ENCODE results near the gene KCNK17. TPM values are rescaled to one million over a fixed set of nuclear protein-coding genes. Genes with fewer than 3 reads are reported as not detected.
A peak's percentile ranks its signal among the peaks of the same experiment; 100 is the strongest.
"Not testable (repeated sequence)": the region's sequence is repeated elsewhere in the genome, so short reads cannot be mapped to it uniquely, and the experiment has no call there.

KCNK17 gene
- total RNA-seq, 1 experiment from 2014 or later = not detected

DNA sequence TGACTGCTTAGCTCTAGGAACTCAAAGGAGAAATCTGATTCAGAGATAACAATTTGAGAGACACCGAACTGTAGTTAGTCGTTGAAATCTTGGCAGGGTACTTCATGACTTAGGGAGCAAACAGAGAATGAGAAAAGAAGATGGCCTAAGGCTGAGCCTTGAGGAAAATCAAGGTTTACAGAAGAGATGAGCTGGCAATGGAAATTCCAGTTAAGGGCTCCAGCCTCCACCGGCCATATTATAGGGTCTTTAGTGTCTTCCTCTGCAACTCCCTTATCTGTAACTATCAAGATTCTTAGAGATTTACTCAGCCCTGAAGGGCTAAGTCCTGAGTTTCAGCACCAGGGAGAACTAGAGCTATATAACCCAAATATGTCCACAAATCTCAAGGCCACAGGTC is 26.6 kb downstream of the KCNK17 start:
- TF ChIP-seq, protein P1, sequence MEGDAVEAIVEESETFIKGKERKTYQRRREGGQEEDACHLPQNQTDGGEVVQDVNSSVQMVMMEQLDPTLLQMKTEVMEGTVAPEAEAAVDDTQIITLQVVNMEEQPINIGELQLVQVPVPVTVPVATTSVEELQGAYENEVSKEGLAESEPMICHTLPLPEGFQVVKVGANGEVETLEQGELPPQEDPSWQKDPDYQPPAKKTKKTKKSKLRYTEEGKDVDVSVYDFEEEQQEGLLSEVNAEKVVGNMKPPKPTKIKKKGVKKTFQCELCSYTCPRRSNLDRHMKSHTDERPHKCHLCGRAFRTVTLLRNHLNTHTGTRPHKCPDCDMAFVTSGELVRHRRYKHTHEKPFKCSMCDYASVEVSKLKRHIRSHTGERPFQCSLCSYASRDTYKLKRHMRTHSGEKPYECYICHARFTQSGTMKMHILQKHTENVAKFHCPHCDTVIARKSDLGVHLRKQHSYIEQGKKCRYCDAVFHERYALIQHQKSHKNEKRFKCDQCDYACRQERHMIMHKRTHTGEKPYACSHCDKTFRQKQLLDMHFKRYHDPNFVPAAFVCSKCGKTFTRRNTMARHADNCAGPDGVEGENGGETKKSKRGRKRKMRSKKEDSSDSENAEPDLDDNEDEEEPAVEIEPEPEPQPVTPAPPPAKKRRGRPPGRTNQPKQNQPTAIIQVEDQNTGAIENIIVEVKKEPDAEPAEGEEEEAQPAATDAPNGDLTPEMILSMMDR (IDR thresholded peaks at IDR 0.05; ENCODE audit: unreplicated experiment) = no peak
- Mint-ChIP-seq H3K4me3 (ENCODE audit: low read depth, unreplicated experiment) (no peak overlapping the region), H3K4me1 (ENCODE audit: low read depth, unreplicated experiment) (peaks cover 15% of the 10 kb centered on the region), H3K9me3 (ENCODE audit: low read depth, unreplicated experiment) (peaks cover 3% of the 10 kb centered on the region), H3K27me3 (ENCODE audit: unreplicated experiment) (no peaks in the 10 kb centered on the region), H3K27ac (ENCODE audit: unreplicated experiment) (no peak overlapping the region), H3K36me3 (ENCODE audit: insufficient read depth, unreplicated experiment) (no peaks in the 10 kb centered on the region)
- BruUV-seq (replicated peaks) = no TSS peak
- intact Hi-C loops (cut with micrococcal nuclease; ENCODE audit: unreplicated experiment) = no loop called here
- CTCF ChIA-PET = no interaction called here
- no peak for DNase-seq

DNA sequence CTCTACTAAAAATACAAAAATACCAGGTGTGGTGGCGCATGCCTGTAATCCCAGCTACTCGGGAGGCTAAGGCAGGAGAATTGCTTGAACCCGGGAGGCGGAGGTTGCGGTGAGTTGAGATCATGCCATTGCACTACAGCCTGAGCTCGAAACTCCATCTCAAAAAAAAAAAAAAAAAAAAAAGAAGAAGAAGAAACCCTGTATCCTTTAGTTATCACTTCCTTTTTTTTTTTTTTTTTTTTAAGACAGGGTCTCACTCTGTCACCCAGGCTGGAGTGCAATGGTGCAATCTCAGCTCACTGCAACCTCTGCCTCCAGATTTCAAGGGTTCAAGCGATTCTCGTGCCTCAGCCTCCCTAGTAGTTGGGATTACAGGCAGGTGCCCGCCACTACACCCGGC is 27.6 kb downstream of the KCNK17 start:
- H3K27ac Mint-ChIP-seq (ENCODE audit: unreplicated experiment); DNase-seq; H3K9me3 Mint-ChIP-seq (ENCODE audit: low read depth, unreplicated experiment); BruUV-seq (replicated peaks); H3K36me3 Mint-ChIP-seq (ENCODE audit: insufficient read depth, unreplicated experiment); H3K27me3 Mint-ChIP-seq (ENCODE audit: unreplicated experiment); H3K4me3 Mint-ChIP-seq (ENCODE audit: low read depth, unreplicated experiment); intact Hi-C loops (cut with micrococcal nuclease; ENCODE audit: unreplicated experiment): not testable (repeated sequence)
- CTCF ChIA-PET = interaction anchor here (0.6 kb wide), 1 partner anchor 97 kb away, joined by 3 read pairs; no protein-coding TSS in a partner anchor
- H3K4me1 Mint-ChIP-seq (ENCODE audit: low read depth, unreplicated experiment) = peaks cover 19% of the 10 kb centered on the region

DNA sequence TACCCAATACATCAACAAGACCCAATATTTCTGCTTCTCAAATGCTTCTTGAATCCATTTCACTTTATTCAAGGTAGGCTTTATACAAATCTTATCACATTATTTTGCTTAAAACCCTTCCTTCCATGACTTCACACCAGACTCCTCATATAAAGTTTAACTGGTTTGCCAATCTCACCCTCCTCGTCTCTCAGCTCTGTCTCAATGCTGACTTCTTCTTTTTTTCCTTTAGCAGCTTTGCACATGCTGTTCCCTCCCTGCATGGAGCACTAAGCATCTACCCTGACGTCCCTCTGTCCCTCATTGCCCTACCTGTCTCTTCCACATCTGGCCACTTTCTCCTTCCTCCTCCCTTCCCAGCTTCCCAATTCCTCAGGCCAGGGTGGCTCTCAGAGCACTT is 31.4 kb downstream of the KCNK17 start:
- TF ChIP-seq, protein P1 (IDR thresholded peaks at IDR 0.05; ENCODE audit: unreplicated experiment) = no peak
- no peaks in the 10 kb centered on the region for H3K27me3 Mint-ChIP-seq (ENCODE audit: unreplicated experiment)
- H3K4me1 Mint-ChIP-seq (ENCODE audit: low read depth, unreplicated experiment) = peaks cover 36% of the 10 kb centered on the region
- DNase-seq = no peak
- no peaks in the 10 kb centered on the region for H3K9me3 Mint-ChIP-seq (ENCODE audit: low read depth, unreplicated experiment)
- no peak overlapping the region for H3K4me3 Mint-ChIP-seq (ENCODE audit: low read depth, unreplicated experiment)
- H3K36me3 Mint-ChIP-seq (ENCODE audit: insufficient read depth, unreplicated experiment) = peaks cover 5% of the 10 kb centered on the region
- CTCF ChIA-PET = interaction anchor here (0.7 kb wide), 1 partner anchor 37 kb away, joined by 4 read pairs; no protein-coding TSS in a partner anchor
- BruUV-seq (replicated peaks) = no TSS peak
- intact Hi-C loops (cut with micrococcal nuclease; ENCODE audit: unreplicated experiment) = loop anchor here (5.0 kb wide), 1 partner anchor 95 kb away; no protein-coding TSS in a partner anchor
- H3K27ac Mint-ChIP-seq (ENCODE audit: unreplicated experiment) = peak overlapping the region; percentile 1

DNA sequence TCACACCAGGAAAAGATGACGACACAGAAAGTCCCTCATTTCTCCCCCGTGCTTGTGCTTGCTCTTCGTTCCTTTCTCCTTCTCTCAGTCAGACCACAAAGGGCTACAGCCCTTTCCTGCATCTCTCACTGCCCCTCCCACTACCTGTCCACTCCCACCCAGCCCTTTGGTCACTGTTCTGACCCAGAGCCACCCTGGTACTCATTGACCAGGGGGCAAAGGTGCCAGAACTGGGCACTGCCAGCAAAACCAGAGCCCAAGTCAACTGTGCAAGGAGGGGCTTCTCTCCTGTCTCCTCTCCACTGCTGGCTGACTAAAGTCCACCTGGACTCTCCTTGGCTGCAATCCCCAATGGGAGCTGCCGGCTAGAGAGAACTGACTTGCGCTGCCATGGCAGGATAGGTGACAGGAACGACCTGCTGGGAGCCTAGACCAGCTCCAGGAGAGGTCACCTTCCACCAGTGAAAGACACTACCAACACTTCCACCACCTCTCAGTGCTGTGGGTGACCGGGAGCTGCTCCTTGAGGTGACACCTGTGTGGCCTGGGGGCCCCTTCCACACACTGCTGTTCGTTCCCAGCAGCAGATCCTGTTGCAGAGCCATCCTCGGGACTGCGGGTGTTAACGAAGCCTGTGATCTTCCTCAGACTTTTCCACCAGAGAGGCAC is 32.8 kb downstream of the KCNK17 start:
- TF ChIP-seq, protein P1 (IDR thresholded peaks at IDR 0.05; ENCODE audit: unreplicated experiment) = no peak
- Mint-ChIP-seq H3K27me3 (ENCODE audit: unreplicated experiment) (no peaks in the 10 kb centered on the region), H3K36me3 (ENCODE audit: insufficient read depth, unreplicated experiment) (peaks cover 5% of the 10 kb centered on the region), H3K4me3 (ENCODE audit: low read depth, unreplicated experiment) (peak overlapping the region; percentile 35), H3K4me1 (ENCODE audit: low read depth, unreplicated experiment) (peaks cover 36% of the 10 kb centered on the region), H3K27ac (ENCODE audit: unreplicated experiment) (peak overlapping the region; percentile 91), H3K9me3 (ENCODE audit: low read depth, unreplicated experiment) (no peaks in the 10 kb centered on the region)
- intact Hi-C loops (cut with micrococcal nuclease; ENCODE audit: unreplicated experiment) = loop anchor here (5.0 kb wide), 1 partner anchor 94 kb away; no protein-coding TSS in a partner anchor
- BruUV-seq (replicated peaks) = no TSS peak
- CTCF ChIA-PET = no interaction called here
- DNase-seq = no peak

DNA sequence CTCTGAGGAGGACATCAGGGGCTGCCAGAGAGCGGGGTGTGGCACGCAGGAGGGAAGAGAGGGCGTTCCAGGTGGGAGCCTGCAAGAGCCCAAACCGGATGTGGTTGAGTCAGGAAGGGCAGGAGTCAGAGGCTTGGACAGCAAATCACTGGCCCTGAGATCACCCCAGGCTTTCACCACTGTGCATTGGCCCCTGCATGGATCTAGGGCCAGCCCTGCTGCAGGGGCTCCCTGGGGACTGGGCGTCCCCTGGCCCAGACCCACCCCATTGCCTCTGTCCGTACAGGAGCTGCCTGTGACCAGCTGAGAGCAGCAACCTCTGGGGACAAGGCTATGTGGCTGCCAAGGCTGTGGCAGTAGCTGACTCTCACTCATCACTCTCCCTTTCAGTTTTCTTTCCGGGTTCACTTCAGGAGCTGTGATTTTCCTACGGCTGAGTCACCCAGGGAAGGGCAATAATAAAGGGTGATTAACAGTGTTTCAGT is 33.9 kb downstream of the KCNK17 start:
- intact Hi-C loops (cut with micrococcal nuclease; ENCODE audit: unreplicated experiment) = loop anchor here (1.0 to 5.0 kb wide), 2 partner anchors 51 to 93 kb away; partner anchors contain the start of gene KCNK5
- no peaks in the 10 kb centered on the region for H3K9me3 Mint-ChIP-seq (ENCODE audit: low read depth, unreplicated experiment)
- DNase-seq = peak; percentile 86

More for the DNA sequence above, 33.9 kb downstream of the KCNK17 start:
- peaks cover 36% of the 10 kb centered on the region for H3K4me1 Mint-ChIP-seq (ENCODE audit: low read depth, unreplicated experiment)
- H3K27me3 Mint-ChIP-seq (ENCODE audit: unreplicated experiment) = no peaks in the 10 kb centered on the region
- TF ChIP-seq, protein P1 (IDR thresholded peaks at IDR 0.05; ENCODE audit: unreplicated experiment) = no peak
- H3K27ac Mint-ChIP-seq (ENCODE audit: unreplicated experiment) = peak overlapping the region; percentile 91
- peak overlapping the region; percentile 38 for H3K4me3 Mint-ChIP-seq (ENCODE audit: low read depth, unreplicated experiment)
- BruUV-seq (replicated peaks) = no TSS peak
- CTCF ChIA-PET = interaction anchor here (0.7 to 2.0 kb wide), 6 partner anchors 22 to 124 kb away, joined by 3 to 11 read pairs (median 4); no protein-coding TSS in a partner anchor
- peaks cover 5% of the 10 kb centered on the region for H3K36me3 Mint-ChIP-seq (ENCODE audit: insufficient read depth, unreplicated experiment)
